Measurements from ENCODE around the gene TBC1D17. TPM values are rescaled to one million over a fixed set of nuclear protein-coding genes. Genes with fewer than 3 reads are reported as not detected.

Gene TBC1D17
- total RNA-seq, 4 donors from 2014 or later = 15.6 to 24.9 (median 22.3) TPM

- no peak for ATAC-seq (ENCODE audit: low FRiP score)
- DNase-seq (ENCODE audit: low spot score) = no peak
- TF ChIP-seq CTCF (IDR thresholded peaks at IDR 0.05) = no peak
These were observed 31.2 kb downstream of the TBC1D17 start for GRCh38 chr19:49908480-49909420.

GRCh38 chr19:49910179-49910578, 32.7 kb downstream of the TBC1D17 start:
- DNase-seq (ENCODE audit: low spot score) (no peak), ATAC-seq (ENCODE audit: low FRiP score) (no peak)
- TF ChIP-seq CTCF (IDR thresholded peaks at IDR 0.05) = no peak

- no peak for TF ChIP-seq CTCF (IDR thresholded peaks at IDR 0.05)
- ATAC-seq (ENCODE audit: low FRiP score) = no peak
These were observed 34.1 kb downstream of the TBC1D17 start for GRCh38 chr19:49911381-49912145.

GRCh38 chr19:49912965-49913685, 35.6 kb downstream of the TBC1D17 start:
- TF ChIP-seq CTCF (IDR thresholded peaks at IDR 0.05) = no peak
- ATAC-seq (ENCODE audit: low FRiP score) = peak; percentile 6
- no peak for DNase-seq (ENCODE audit: low spot score)

More at GRCh38 chr19:49911381-49912145, 34.1 kb downstream of the TBC1D17 start:
- DNase-seq (ENCODE audit: low spot score) = no peak

- DNase-seq (ENCODE audit: low spot score) (no peak), ATAC-seq (ENCODE audit: low FRiP score) (no peak)
- TF ChIP-seq CTCF (IDR thresholded peaks at IDR 0.05) = no peak
These were observed 36.2 kb downstream of the TBC1D17 start for GRCh38 chr19:49913720-49914119.

- TF ChIP-seq CTCF (IDR thresholded peaks at IDR 0.05) = no peak
- ATAC-seq (ENCODE audit: low FRiP score) (no peak), DNase-seq (ENCODE audit: low spot score) (no peak)
These were observed 37.8 kb downstream of the TBC1D17 start for GRCh38 chr19:49915271-49915670.
